CD14-positive monocyte (primary cell): Measurements from ENCODE around the gene GFI1B. TPM values are rescaled to one million over a fixed set of nuclear protein-coding genes. Genes with fewer than 3 reads are reported as not detected.

Source experiments
- DNase-seq, 3 donors: peaks; one replicate each; pipeline ENCODE4 v3.0.0-alpha.2; 2011 to 2022
- H2AFZ ChIP-seq: 2 replicates; pipeline ENCODE4 v1.6.0; 2012; ENCODE audit warnings: mild to moderate bottlenecking, low read depth, low read length, inconsistent platforms; ENCODE audit not compliant: insufficient read depth, poor library complexity, severe bottlenecking
- H3K27ac ChIP-seq, 2 donors: 1 replicate in 1 of 2; 2 replicates in 1 of 2; pipeline ENCODE4 v1.5.1; 2012 to 2013; ENCODE audit warnings: low read length in 2 of 2, control low read depth in 1 of 2, inconsistent platforms in 1 of 2, low read depth in 1 of 2, mild to moderate bottlenecking in 1 of 2
- H3K27me3 ChIP-seq, 2 donors: one replicate each; pipeline versions ENCODE4 v1.6.0 to v1.6.1; 2011 to 2013; ENCODE audit warnings: low read length in 2 of 2; ENCODE audit not compliant: control insufficient read depth in 2 of 2, insufficient read depth in 2 of 2
- H3K36me3 ChIP-seq, 2 donors: replicated peaks in 1 of 2; 1 replicate in 1 of 2; 2 replicates in 1 of 2; pipeline versions ENCODE4 v1.5.1 to v1.6.1; 2012 to 2013; ENCODE audit warnings: low read length in 2 of 2, control low read depth in 1 of 2, inconsistent platforms in 1 of 2, mild to moderate bottlenecking in 1 of 2; ENCODE audit not compliant: insufficient read depth in 2 of 2, control insufficient read depth in 1 of 2
- H3K4me1 ChIP-seq, 2 donors: 1 replicate in 1 of 2; 2 replicates in 1 of 2; pipeline versions ENCODE4 v1.5.1 to v1.6.1; 2012 to 2013; ENCODE audit warnings: low read length in 2 of 2, control low read depth in 1 of 2, inconsistent platforms in 1 of 2, mild to moderate bottlenecking in 1 of 2, moderate library complexity in 1 of 2; ENCODE audit not compliant: insufficient read depth in 2 of 2, control insufficient read depth in 1 of 2
- H3K4me2 ChIP-seq: replicated peaks from 2 replicates; pipeline ENCODE3; 2012; ENCODE audit warnings: low read length, moderate library complexity, mild to moderate bottlenecking; ENCODE audit not compliant: poor library complexity, severe bottlenecking; ENCODE audit errors: extremely low read depth
- H3K4me3 ChIP-seq, 3 experiments: fragments of 200-600 bp in 1 of 3; sonication (generic) in 1 of 3; replicated peaks in 1 of 3; 1 replicate in 2 of 3; 2 replicates in 1 of 3; pipeline ENCODE4 v1.5.1; 2011 to 2013; ENCODE audit warnings: low read length in 3 of 3, mild to moderate bottlenecking in 3 of 3, control low read depth in 2 of 3, low read depth in 2 of 3, inconsistent platforms in 1 of 3, moderate library complexity in 1 of 3
- H3K79me2 ChIP-seq: 2 replicates; pipeline ENCODE4 v1.6.0; 2012; ENCODE audit warnings: mild to moderate bottlenecking, control low read depth, inconsistent platforms, low read length, moderate library complexity; ENCODE audit not compliant: insufficient read depth
- H3K9ac ChIP-seq: 2 replicates; pipeline ENCODE4 v1.6.0; 2017; ENCODE audit warnings: low read length, mild to moderate bottlenecking; ENCODE audit not compliant: insufficient read depth, poor library complexity, severe bottlenecking
- H3K9me3 ChIP-seq, 2 donors: replicated peaks in 1 of 2; 1 replicate in 1 of 2; 2 replicates in 1 of 2; pipeline versions ENCODE4 v1.5.1 to v1.6.1; 2012 to 2013; ENCODE audit warnings: low read length in 2 of 2, control low read depth in 1 of 2; ENCODE audit not compliant: control insufficient read depth in 1 of 2, insufficient read depth in 1 of 2
- H4K20me1 ChIP-seq: 2 replicates; pipeline ENCODE4 v1.6.0; 2012; ENCODE audit warnings: mild to moderate bottlenecking, low read length, control low read depth, moderate library complexity; ENCODE audit not compliant: insufficient read depth
- H3K27ac Mint-ChIP-seq, 7 donors: one replicate each; pipeline ENCODE4 v1.8.0; 2020; ENCODE audit warnings: mild to moderate bottlenecking in 7 of 7, mixed read lengths in 7 of 7, moderate library complexity in 6 of 7, inconsistent platforms in 2 of 7
- H3K27me3 Mint-ChIP-seq, 3 donors: one replicate each; pipeline ENCODE4 v1.8.0; 2021 to 2022; ENCODE audit warnings: low read depth in 3 of 3, mild to moderate bottlenecking in 3 of 3, mixed read lengths in 3 of 3, moderate library complexity in 3 of 3, inconsistent platforms in 1 of 3
- H3K36me3 Mint-ChIP-seq, 2 donors: one replicate each; pipeline ENCODE4 v1.8.0; 2020; ENCODE audit warnings: mixed read lengths in 2 of 2, inconsistent platforms in 1 of 2, mild to moderate bottlenecking in 1 of 2
- H3K4me1 Mint-ChIP-seq: one replicate; pipeline ENCODE4 v1.8.0; 2020; ENCODE audit warnings: mild to moderate bottlenecking, mixed read lengths
- H3K4me3 Mint-ChIP-seq, 2 donors: one replicate each; pipeline ENCODE4 v1.8.0; 2020; ENCODE audit warnings: mild to moderate bottlenecking in 2 of 2, mixed read lengths in 2 of 2, moderate library complexity in 1 of 2
- H3K9me3 Mint-ChIP-seq, 7 donors: one replicate each; pipeline ENCODE4 v1.8.0; 2020 to 2022; ENCODE audit warnings: mixed read lengths in 7 of 7, mild to moderate bottlenecking in 6 of 7, moderate library complexity in 6 of 7, inconsistent platforms in 2 of 7
- CTCF ChIP-seq: fragments of 200-600 bp; IDR thresholded peaks from one replicate; pipeline ENCODE4 v1.8.0; 2022; ENCODE audit warnings: antibody characterized with exemption, mild to moderate bottlenecking
- WGBS: methylation state at CpG from one replicate; pipeline ENCODE4 v1.1.5; 2013; ENCODE audit warnings: missing lambda C conversion rate; ENCODE audit not compliant: insufficient coverage; 5-methylcytosine and 5-hydroxymethylcytosine counted together
- intact Hi-C, 2 donors: fragments of 100-400 bp; cut with micrococcal nuclease; formaldehyde crosslinking; loops; one replicate each; pipeline versions ENCODE4 v1.15.0 to v1.15.1; 2023
- polyA plus RNA-seq, 3 donors: library from polyadenylated mRNA; depleted of rRNA in 1 of 3; unstranded in 2 of 3; stranded (reverse) in 1 of 3; fragments of 300-500 nt in 2 of 3; fragments of >200 nt in 1 of 3; fragmentation: Illumina TruSeq in 2 of 3; gene quantifications; 1 replicate in 2 of 3; 2 replicates in 1 of 3; pipeline ENCODE4 v1.2.3, GENCODE V29; 2012 to 2021

The GFI1B gene
- polyA plus RNA-seq, 3 donors: 0.06 to 0.39 (median 0.21) TPM

GRCh38 chr9:132973166-132973565 is 5.3 kb upstream of the GFI1B start:
- H3K27me3 Mint-ChIP-seq: peaks cover 5 to 17% (median 10%) of the 10 kb centered on the region in 3 donors
- H3K4me1 ChIP-seq: peaks cover 5 to 10% of the 10 kb centered on the region in 2 donors
- no peaks in the 10 kb centered on the region for H3K9me3 ChIP-seq
- H4K20me1 ChIP-seq: no peaks in the 10 kb centered on the region
- no peak overlapping the region for H3K4me3 Mint-ChIP-seq
- H3K79me2 ChIP-seq: no peaks in the 10 kb centered on the region
- no peak overlapping the region for H3K4me2 ChIP-seq
- no peaks in the 10 kb centered on the region for H3K36me3 ChIP-seq
- H2AFZ ChIP-seq: no peak overlapping the region
- H3K9me3 Mint-ChIP-seq: peaks cover 0 to 6% (median 2%) of the 10 kb centered on the region in 7 donors
- H3K4me3 ChIP-seq: no peak overlapping the region
- H3K27me3 ChIP-seq: peaks cover 4 to 10% of the 10 kb centered on the region in 2 donors
- TF ChIP-seq CTCF: no peak
- H3K27ac ChIP-seq: no peak overlapping the region
- intact Hi-C loops: no loop called here
- H3K27ac Mint-ChIP-seq: no peak overlapping the region
- H3K4me1 Mint-ChIP-seq: peaks cover 5% of the 10 kb centered on the region
- DNase-seq: no peak
- 96% methylated on average over 18 of the region's 18 CpGs for WGBS
- H3K36me3 Mint-ChIP-seq: no peaks in the 10 kb centered on the region
- no peak overlapping the region for H3K9ac ChIP-seq

GRCh38 chr9:132973713-132974112 is 4.8 kb upstream of the GFI1B start:
- Histone ChIP-seq H3K4me1 (peaks cover 10 to 16% of the 10 kb centered on the region in 2 donors), H2AFZ (no peak overlapping the region), H4K20me1 (no peaks in the 10 kb centered on the region), H3K4me3 (no peak overlapping the region), H3K36me3 (no peaks in the 10 kb centered on the region), H3K9me3 (no peaks in the 10 kb centered on the region), H3K9ac (no peak overlapping the region), H3K27me3 (peaks cover 8 to 16% of the 10 kb centered on the region in 2 donors), H3K27ac (no peak overlapping the region), H3K4me2 (no peak overlapping the region), H3K79me2 (no peaks in the 10 kb centered on the region)
- TF ChIP-seq CTCF: no peak
- H3K27ac Mint-ChIP-seq: no peak overlapping the region
- peaks cover 9 to 22% (median 14%) of the 10 kb centered on the region in 3 donors for H3K27me3 Mint-ChIP-seq
- WGBS: 80% methylated on average over 1 of the region's 5 CpGs
- no peak overlapping the region for H3K4me3 Mint-ChIP-seq
- H3K4me1 Mint-ChIP-seq: peaks cover 9% of the 10 kb centered on the region
- H3K9me3 Mint-ChIP-seq: peaks cover 0 to 7% (median 5%) of the 10 kb centered on the region in 7 donors
- no peak for DNase-seq
- peaks cover 2 to 4% of the 10 kb centered on the region in 2 donors for H3K36me3 Mint-ChIP-seq
- intact Hi-C loops: no loop called here
